ENCODE data around the gene ARL5C.

- no peak for TF ChIP-seq EZH2 (IDR thresholded peaks at IDR 0.05)
- TF ChIP-seq CTCF (IDR thresholded peaks at IDR 0.05) = no peak
Observed at GRCh38 chr17:39196808-39197291, 30.9 kb upstream of the ARL5C start.
